KOPT-K1 (cell line): ENCODE results near the gene CARMIL1.

ENCODE experiments used
- H3K27ac ChIP-seq: fragments of 200-600 bp; sonication (generic); 2 replicates; pipeline ENCODE4 v1.5.1; 2016; ENCODE audit warnings: antibody characterized with exemption, mild to moderate bottlenecking, low read depth, low read length; ENCODE audit not compliant: poor library complexity, severe bottlenecking
- H3K36me3 ChIP-seq: fragments of 200-600 bp; sonication (generic); 2 replicates; pipeline ENCODE4 v1.5.1; 2017; ENCODE audit warnings: antibody characterized with exemption, mild to moderate bottlenecking, low read length, moderate library complexity; ENCODE audit not compliant: insufficient read depth
- H3K9me3 ChIP-seq: fragments of 200-600 bp; sonication (generic); 2 replicates; pipeline ENCODE4 v1.5.1; 2017; ENCODE audit warnings: antibody characterized with exemption, low read length, mild to moderate bottlenecking; ENCODE audit not compliant: insufficient read depth, poor library complexity, severe bottlenecking

Gene CARMIL1

GRCh38 chr6:25494469-25494868 lies 215.3 kb downstream of the CARMIL1 start:
- Histone ChIP-seq H3K27ac (no peak overlapping the region), H3K36me3 (no peaks in the 10 kb centered on the region), H3K9me3 (no peaks in the 10 kb centered on the region)

DNA sequence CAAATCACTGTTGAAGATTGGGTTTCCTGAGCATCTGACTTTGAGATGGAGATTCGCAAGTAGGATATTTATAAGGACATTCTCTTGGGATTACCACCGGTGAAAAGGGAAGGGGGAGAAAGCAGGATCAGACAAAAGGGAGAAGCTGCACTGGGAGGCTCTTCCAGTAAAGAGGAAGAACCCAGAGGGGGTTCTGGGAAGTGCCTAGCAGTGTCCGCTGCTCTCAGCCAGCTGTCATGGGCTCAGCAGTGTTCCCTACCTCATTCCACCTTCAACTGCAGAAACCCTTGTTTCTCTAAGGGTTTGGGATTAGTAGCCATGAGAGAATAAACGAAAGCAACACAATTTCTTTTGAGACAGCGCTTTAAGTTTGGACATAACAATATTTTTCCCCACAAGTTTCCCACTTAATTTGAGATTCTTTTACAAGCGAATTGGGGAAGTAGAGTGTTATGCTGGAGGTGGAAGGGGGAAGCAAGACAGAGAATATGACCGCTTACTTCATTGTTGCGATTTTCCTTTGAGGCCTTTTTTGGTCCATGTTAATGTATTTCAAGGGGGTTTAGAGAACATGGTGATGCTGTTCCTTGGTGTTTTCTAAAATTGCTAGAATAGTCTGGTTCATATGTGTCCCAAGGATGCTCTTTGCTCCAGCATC lies 218.3 kb downstream of the CARMIL1 start:
- no peaks in the 10 kb centered on the region for H3K9me3 ChIP-seq
- no peak overlapping the region for H3K27ac ChIP-seq
- no peaks in the 10 kb centered on the region for H3K36me3 ChIP-seq

DNA sequence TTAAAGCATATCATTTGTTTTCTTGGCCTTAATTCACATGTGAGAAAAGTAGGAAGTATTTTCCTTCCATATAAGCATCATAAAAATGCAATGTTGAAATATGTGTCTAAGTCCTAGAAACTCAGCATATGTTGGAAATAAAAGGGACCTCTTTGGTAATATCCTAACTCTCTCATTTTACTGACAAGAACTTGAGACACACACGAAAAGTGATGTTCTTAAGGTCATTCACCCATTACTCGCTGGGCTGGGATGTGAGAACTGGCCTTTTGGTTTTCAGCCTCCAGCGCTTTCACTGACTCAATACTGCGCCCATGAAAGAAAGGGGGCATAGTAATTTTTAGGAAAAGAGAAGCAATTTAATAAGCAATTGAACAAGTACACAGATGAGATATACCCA lies 219.3 kb downstream of the CARMIL1 start:
- no peaks in the 10 kb centered on the region for H3K9me3 ChIP-seq
- H3K36me3 ChIP-seq: no peaks in the 10 kb centered on the region
- H3K27ac ChIP-seq: no peak overlapping the region

DNA sequence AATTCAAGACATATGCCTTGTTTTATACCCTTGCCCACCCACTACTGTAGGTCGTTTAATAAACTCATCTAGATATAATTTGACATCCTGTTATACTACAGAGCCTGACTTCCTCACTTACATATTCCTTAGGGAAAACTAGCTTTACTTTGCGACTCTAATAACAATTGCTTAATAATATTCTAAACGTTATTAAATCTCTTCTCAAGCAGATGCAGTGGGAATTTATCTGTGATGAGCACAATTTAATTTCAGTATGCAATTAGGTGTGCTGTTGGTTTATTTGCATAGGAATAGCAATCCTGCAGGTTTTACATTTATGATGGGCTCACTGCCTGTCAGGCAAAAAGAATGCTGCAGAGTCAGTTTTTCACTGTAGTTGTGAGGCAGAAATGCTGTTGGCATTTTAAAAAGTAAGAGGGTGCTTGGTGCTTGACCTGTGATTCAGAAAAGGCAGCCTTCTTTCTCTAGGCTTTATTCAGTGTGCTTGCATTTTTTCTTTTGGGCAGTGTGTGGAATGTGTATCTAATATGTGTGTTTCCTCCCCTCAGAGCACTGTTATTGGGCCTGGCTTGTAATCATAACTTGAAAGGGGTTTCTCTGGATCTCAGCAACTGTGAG lies 220.6 kb downstream of the CARMIL1 start:
- Histone ChIP-seq H3K36me3 (no peaks in the 10 kb centered on the region), H3K9me3 (no peaks in the 10 kb centered on the region), H3K27ac (no peak overlapping the region)

DNA sequence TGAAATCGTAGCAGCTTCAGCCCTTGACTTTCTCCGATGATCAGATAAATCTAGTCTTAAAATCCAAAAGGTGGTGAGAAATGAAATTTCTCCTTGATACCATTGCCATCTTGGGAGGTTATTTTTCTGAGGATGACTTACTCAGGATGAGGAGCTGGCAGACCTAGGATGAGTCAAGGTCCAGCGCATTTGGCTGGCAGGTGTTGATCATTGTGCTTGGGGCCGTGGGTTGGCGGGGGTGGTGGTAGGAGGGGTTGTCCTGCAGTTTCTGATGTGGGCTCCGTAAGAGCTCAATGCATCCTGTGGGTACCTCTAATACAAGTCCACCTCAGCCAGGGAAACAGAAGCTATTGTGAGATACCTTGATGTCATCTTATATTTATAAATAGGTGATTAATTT lies 224.5 kb downstream of the CARMIL1 start:
- Histone ChIP-seq H3K27ac (no peak overlapping the region), H3K9me3 (no peaks in the 10 kb centered on the region), H3K36me3 (no peaks in the 10 kb centered on the region)

DNA sequence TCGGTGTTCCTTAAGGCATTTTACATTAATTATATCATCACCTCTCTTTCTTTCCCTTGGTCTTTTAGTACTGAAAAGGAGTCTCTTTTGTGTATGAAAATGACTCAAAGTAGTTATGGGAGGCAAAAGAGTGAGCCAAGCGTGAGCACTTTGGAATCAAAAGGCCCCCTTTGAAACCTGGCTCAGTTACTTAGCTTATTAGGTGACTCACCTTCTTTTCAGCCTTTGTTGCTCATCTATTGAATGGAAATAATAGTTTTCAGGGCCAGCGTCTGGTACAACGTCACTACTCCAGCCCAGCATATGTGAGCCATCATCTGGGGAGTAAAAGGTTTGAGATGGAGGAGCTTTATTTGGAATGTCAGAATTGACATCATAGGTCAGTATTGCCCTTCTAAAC lies 225.5 kb downstream of the CARMIL1 start:
- H3K27ac ChIP-seq: no peak overlapping the region
- no peaks in the 10 kb centered on the region for H3K9me3 ChIP-seq
- no peaks in the 10 kb centered on the region for H3K36me3 ChIP-seq

DNA sequence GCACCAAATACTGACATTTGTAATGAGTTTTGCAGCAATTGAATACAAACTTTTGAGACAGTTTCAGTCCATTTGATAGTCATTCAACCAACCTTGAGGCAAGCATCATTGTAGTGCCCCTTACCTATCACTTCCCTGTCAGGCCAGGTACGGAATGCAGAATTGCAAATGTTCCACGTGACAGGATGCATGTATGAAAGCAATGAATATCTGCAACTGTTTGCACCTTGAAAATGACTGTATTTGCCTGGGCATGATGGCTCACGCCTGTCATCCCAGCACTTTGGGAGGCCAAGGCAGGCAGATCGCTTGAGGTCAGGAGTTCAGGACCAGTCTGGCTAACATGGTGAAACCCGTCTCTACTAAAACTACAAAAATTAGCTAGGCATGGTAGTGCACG lies 226.8 kb downstream of the CARMIL1 start:
- no peaks in the 10 kb centered on the region for H3K36me3 ChIP-seq
- no peak overlapping the region for H3K27ac ChIP-seq
- H3K9me3 ChIP-seq: no peaks in the 10 kb centered on the region

DNA sequence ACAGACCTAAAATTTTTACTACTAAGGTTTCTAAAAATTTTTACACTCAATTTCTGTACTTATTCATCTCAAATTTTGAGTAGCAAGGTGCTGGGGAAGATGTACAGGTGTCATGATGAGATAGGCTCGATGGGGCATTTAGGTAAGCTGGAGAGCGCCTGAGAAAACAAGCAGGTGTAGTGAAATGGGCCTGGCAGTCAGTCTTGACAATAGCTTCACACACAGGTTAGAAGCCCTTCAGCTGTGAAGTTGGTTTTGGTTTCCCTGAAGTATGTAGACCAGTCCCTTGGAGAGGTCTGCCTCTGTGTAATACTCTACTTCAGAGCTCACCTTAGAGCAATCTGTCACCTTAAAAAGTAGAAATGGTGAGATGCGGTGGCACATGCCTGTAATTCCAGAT lies 228.9 kb downstream of the CARMIL1 start:
- H3K27ac ChIP-seq: no peak overlapping the region
- H3K36me3 ChIP-seq: no peaks in the 10 kb centered on the region
- H3K9me3 ChIP-seq: no peaks in the 10 kb centered on the region

DNA sequence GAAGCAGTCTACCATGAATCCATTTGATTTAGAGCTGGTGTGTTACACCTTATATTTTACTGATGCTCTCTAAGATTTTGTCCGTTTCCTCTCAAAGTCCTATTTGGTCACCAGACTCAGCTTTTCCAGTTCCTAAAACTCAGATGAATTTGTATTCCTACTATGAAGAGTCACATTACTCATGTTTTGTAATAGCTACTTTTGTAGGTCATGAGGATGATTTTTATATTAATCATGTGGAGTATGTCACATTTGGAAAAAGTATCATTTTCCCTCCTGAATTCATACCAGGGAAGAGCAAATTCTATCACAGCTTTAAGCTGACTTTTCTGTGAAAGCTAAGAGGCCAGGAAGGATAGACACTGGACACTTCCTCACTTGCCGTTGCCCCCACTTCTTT lies 232.2 kb downstream of the CARMIL1 start:
- Histone ChIP-seq H3K9me3 (no peaks in the 10 kb centered on the region), H3K36me3 (no peaks in the 10 kb centered on the region), H3K27ac (no peak overlapping the region)

- no peaks in the 10 kb centered on the region for H3K36me3 ChIP-seq
- no peaks in the 10 kb centered on the region for H3K9me3 ChIP-seq
Measured at GRCh38 chr6:25512560-25512959, 233.4 kb downstream of the CARMIL1 start.

DNA sequence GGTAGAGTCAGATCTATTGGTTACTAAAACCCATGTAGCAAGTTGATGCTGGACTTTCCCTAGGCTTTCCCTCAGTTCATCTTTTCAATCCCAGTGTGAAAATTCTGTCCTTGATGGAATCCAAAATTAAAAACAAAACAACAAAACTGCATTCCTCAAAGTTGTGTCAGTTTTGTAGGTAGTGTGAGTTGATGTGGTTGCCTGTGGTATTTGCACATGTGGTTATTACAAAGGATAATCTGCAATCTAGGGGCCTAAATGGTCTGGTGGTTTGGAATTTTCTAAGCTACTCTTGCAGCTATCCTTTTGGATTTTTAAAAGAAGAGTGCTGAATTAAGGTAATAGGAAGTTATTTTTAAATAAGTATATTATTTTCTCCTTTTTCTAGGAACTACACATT lies 240.7 kb downstream of the CARMIL1 start:
- H3K36me3 ChIP-seq: no peaks in the 10 kb centered on the region
- H3K27ac ChIP-seq: no peak overlapping the region
- H3K9me3 ChIP-seq: no peaks in the 10 kb centered on the region

More at GRCh38 chr6:25512560-25512959, 233.4 kb downstream of the CARMIL1 start:
- H3K27ac ChIP-seq: no peak overlapping the region

GRCh38 chr6:25524542-25524941 lies 245.4 kb downstream of the CARMIL1 start:
- Histone ChIP-seq H3K27ac (no peak overlapping the region), H3K9me3 (no peaks in the 10 kb centered on the region), H3K36me3 (no peaks in the 10 kb centered on the region)

- H3K36me3 ChIP-seq: no peaks in the 10 kb centered on the region
- H3K9me3 ChIP-seq: no peaks in the 10 kb centered on the region
- H3K27ac ChIP-seq: no peak overlapping the region
Measured at GRCh38 chr6:25525078-25525477, 245.9 kb downstream of the CARMIL1 start.

GRCh38 chr6:25534942-25535631 lies 255.9 kb downstream of the CARMIL1 start:
- Histone ChIP-seq H3K9me3 (no peaks in the 10 kb centered on the region), H3K36me3 (no peaks in the 10 kb centered on the region), H3K27ac (no peak overlapping the region)

DNA sequence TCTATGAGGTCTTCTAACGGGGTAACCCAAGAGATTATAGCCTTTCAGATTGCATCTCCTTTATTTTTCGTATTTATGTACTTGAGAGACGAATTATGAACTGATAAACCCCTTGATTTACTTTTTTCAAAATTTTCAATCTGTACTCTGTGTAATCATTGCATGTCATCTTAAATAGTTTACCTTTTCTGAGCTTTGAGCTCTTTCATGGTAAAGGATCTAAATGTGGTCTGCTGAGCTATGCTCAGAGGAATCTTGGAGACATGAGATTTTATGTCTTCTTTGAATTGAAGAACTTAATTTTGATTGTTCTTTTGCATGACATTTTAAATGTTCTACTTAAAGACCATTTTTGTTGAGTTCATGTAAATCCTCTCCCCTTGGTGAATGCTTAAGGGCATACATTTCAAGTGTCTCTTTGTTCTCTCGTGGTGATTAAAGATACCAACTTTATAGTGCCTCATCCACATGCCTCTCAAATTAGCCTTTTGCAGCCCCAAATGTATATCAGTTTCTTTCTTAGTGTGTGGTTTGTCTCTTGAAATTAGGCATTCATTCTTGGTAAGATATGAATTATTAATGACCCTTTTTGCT lies 256.6 kb downstream of the CARMIL1 start:
- Histone ChIP-seq H3K27ac (no peak overlapping the region), H3K36me3 (no peaks in the 10 kb centered on the region), H3K9me3 (no peaks in the 10 kb centered on the region)
